K562 (cell line): ENCODE data around the gene KLHL35. TPM values are rescaled to one million over a fixed set of nuclear protein-coding genes. Genes with fewer than 3 reads are reported as not detected.

Source experiments
- CBX2 ChIP-seq: fragments of 200-600 bp; sonication (generic); IDR thresholded peaks from one replicate; pipeline ENCODE4 v1.6.1; 2012; ENCODE audit warnings: mild to moderate bottlenecking, low read length, inconsistent platforms; ENCODE audit not compliant: insufficient read depth, poor library complexity, severe bottlenecking
- CREM ChIP-seq: IDR thresholded peaks from 2 replicates; pipeline ENCODE4 v1.6.1; 2014; ENCODE audit warnings: antibody characterized with exemption, low read depth
- KHSRP ChIP-seq: fragments of 450-650 bp; IDR thresholded peaks from 2 replicates; pipeline ENCODE4 v1.6.1; 2017
- MCM2 ChIP-seq: fragments of 450-650 bp; IDR thresholded peaks from 2 replicates; pipeline ENCODE4 v1.6.1; 2017; ENCODE audit warnings: low read depth, mild to moderate bottlenecking
- MGA ChIP-seq: fragments of 450-650 bp; IDR thresholded peaks from 2 replicates; pipeline ENCODE4 v1.6.1; 2016; ENCODE audit warnings: mild to moderate bottlenecking, moderate library complexity
- MLLT1 ChIP-seq, 2 experiments: fragments of 450-650 bp; IDR thresholded peaks; 2 replicates each; pipeline ENCODE4 v1.6.1; 2016
- TBP ChIP-seq: optimal IDR thresholded peaks from 2 replicates; pipeline ENCODE3; 2011; ENCODE audit warnings: low read depth, low read length, improper control_type of control experiment
- UBTF ChIP-seq, 2 experiments: IDR thresholded peaks; 2 replicates each; pipeline ENCODE4 v1.6.1; 2012; ENCODE audit warnings: improper control_type of control experiment in 2 of 2, low read depth in 2 of 2, low read length in 2 of 2, borderline replicate concordance in 1 of 2
- ZFP30 ChIP-seq: fragments of 250-450 bp; sonication (Bioruptor Pico); IDR thresholded peaks from 2 replicates; pipeline ENCODE4 v1.8.0; 2022; ENCODE audit warnings: moderate library complexity, mild to moderate bottlenecking, inconsistent platforms, borderline replicate concordance
- ZFP36 ChIP-seq: fragments of 150-350 bp; IDR thresholded peaks from 2 replicates; pipeline ENCODE4 v1.6.1; 2018; ENCODE audit warnings: low read length, low read depth; ENCODE audit not compliant: partially characterized antibody
- ZNF512 ChIP-seq: IDR thresholded peaks from 2 replicates; pipeline ENCODE4 v1.6.1; 2016; ENCODE audit warnings: missing genetic modification characterization, missing compliant biosample characterization
- polyA plus RNA-seq, 8 experiments: library from polyadenylated mRNA; depleted of rRNA in 4 of 8; stranded (reverse) in 5 of 8; unstranded in 3 of 8; fragments of >200 nt; fragmentation: Nextera tagmentation in 2 of 8; fragmentation: Illumina TruSeq in 1 of 8; extraction: Ambion mirVana in 2 of 8; extraction: Trizol in 1 of 8; gene quantifications; 2 replicates each; pipeline versions ENCODE4 v1.2.1 to v1.2.3, GENCODE V29; 2011 to 2014; ENCODE audit warnings: inconsistent platforms in 1 of 8, missing spikeins in 1 of 8
- total RNA-seq, 7 experiments: library from RNA; depleted of rRNA in 6 of 7; stranded (reverse); fragments of >200 nt in 6 of 7; fragmentation: Illumina TruSeq in 2 of 7; extraction: Trizol in 2 of 7; gene quantifications; 2 replicates each; pipeline versions ENCODE4 v1.2.1 to v1.2.3, GENCODE V29; 2011 to 2021; ENCODE audit warnings: low replicate concordance in 1 of 7

KLHL35 gene
- total and polyA plus RNA-seq, 9 of the 15 experiments (the other 6 are each of a cell fraction or from before 2014, with no cell fraction given): not detected

- TF ChIP-seq UBTF (IDR thresholded peaks at IDR 0.05; ENCODE audit: borderline replicate concordance in 1 of 2, low read depth in 2 of 2, low read length in 2 of 2): no peak
- TF ChIP-seq MCM2: no peak
- no peak for TF ChIP-seq MLLT1 (IDR thresholded peaks at IDR 0.05)
- 0 out of 2 replicates have a peak, but pooled peaks have one; percentile 12 for TF ChIP-seq KHSRP
- peak; percentile 42; the same call in 1 of the 2 replicates for TF ChIP-seq MGA
- peak; percentile 47 for TF ChIP-seq CREM
- TF ChIP-seq ZNF512 (tag): no peak
- TF ChIP-seq CBX2: no peak
- no peak for TF ChIP-seq ZFP30 (CRISPR knock-in tag)
- no peak for TF ChIP-seq ZFP36
- no peak for TF ChIP-seq TBP
Measured at GRCh38 chr11:75406338-75406777, 26.6 kb downstream of the KLHL35 start (continued).
